ENCODE results near the gene TRERF1.
"Not testable (repeated sequence)": the region's sequence is repeated elsewhere in the genome, so short reads cannot be mapped to it uniquely, and the experiment has no call there.

Gene TRERF1

DNA sequence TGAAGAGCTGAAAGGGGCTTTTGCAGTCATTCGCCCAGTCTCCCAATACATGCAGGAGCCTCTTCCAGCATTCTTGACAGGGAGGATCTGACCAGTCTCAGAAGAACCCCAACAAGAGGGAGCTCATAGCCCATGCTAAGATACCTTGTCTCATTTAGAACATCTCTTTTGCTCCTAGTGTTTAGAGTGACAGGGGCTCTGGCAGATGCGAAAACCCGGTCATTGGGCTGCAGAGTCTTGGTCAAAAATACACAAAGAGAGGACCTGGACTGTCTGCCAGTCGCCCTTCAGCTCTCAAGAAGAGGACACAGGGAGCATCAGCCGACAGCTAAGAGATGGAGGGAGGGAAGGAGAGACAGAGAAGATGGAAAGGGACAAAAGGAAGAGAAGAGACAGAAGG, 257.7 kb downstream of the TRERF1 start:
- no peak for DNase-seq (ENCODE audit: low read depth in 2 of 2)

DNA sequence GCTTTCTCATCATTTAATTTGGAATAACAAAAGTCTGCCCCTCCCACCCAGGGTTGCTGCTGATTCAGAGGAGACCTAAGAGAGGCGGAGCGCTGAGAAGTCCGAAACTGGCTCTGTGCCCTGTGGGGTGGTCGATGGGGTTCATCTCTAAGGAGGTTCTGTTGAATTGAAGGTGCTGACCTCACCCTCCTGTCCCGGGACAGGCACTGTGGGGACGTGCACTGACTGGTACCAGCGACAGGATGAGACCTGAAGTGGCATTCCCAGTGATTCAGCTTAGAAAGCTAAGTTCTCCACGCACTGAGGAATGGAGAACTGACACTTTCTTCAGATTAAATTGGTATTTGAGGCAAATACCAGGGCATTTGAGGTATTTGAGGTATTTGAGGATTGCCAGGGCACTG, 258.2 kb downstream of the TRERF1 start:
- no peak for DNase-seq (ENCODE audit: low read depth in 2 of 2)

DNA sequence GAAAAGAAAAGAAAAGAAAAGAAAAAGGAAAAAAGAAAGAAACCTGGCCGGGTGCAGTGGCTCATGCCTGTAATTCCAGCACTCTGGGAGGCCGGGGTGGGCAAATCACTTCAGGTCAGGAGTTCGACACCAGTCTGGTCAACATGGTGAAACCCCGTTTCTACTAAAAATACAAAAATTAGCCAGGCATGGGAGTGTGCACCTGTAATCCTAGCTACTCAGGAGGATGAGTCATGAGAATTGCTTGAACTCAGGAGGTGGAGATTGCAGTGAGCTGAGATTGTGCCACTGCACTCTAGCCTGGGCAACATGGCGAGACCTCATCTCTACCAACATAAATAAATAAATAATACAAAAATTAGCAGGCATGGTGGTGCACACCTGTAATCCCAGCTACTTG, 259.3 kb downstream of the TRERF1 start:
- not testable (repeated sequence) for DNase-seq (ENCODE audit: low read depth in 2 of 2)

DNA sequence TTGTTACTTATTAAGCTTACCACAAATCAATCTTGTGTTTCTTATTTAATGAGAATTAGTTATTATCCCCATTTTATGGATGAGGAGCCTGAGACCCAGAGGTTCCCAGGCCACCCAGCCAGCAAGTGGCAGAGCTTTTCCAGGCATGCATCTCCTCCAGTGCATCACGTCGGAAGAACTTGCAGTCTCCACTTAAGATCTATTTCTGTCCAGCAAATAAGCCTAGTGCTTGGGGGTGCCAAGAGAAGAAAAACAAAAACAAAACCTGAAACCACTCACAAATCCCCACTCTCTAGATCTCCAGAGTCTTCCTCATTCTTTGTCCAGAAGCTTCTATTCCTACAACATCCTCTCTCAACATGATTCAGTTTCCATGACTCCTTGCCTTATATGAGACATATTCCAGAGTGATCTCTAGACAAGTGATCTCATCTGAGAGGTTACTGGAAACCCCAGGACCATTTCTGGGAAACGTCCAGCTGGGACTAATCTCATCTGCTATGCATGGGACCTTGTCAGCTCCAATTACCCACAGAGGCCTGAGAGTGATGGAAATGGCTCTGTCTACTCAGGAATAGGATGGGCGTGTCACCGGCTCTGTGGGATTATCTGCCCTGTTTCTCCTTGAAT, 261.1 kb downstream of the TRERF1 start:
- DNase-seq (ENCODE audit: low read depth in 2 of 2), result no peak

DNA sequence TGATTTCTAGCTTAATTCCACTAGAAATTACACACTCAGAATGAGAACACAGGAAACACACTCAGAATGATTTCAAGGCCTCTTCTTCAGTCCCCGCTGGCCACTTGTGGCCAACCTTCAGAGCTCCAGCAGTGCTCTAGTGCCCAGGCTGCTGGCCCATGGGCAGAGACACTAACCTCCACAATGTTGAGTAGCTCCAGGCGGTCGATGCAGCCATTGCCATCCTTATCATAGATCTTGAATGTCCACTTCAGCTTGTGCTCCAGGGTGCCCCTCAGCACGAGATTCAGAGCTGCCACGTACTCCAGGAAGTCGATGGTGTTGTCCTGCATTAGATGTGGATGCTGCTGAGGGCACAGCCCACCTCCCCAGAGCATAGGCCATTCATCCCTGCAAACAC, 263.3 kb downstream of the TRERF1 start:
- no peak for DNase-seq (ENCODE audit: low read depth in 2 of 2)

DNA sequence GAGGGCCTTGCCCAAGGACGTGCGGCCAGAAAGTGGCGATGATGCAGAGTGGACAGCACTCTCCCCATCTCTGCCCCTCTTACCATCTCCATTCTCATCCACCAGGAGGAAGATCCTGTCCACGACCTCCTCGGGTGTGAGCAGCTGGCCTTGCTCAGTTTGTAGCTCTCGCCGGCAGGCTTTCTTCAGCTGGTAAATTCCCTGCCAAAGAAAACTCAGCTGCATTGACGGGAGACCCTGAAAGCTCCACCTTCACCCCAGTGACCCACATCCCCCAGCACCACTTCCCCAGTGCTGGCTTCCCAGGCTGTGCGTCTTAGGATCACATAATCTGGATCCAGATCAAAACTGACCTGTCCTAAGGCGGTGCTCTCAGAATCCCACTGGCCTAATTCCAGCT, 266.1 kb downstream of the TRERF1 start:
- DNase-seq (ENCODE audit: low read depth in 2 of 2), result no peak

DNA sequence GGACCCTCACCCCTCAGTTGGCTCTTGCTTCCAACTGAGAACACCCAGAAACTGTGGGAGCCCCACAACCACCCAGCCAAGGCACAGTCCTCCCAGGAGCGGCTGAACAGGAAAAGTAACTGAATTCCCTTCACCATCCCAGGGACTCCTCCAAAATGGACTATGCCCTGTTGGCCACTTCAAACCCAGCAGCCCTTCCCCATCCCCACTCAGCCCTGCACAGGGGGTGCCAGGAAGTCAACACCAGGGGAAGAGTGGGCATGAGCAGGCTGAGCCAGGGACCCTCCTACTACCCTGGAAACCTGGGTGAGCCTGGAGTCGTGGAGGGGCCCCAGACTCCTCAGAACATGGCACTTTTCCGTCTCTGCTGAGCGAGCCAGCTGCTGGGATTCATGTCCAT, 267.3 kb downstream of the TRERF1 start:
- no peak for DNase-seq (ENCODE audit: low read depth in 2 of 2)

DNA sequence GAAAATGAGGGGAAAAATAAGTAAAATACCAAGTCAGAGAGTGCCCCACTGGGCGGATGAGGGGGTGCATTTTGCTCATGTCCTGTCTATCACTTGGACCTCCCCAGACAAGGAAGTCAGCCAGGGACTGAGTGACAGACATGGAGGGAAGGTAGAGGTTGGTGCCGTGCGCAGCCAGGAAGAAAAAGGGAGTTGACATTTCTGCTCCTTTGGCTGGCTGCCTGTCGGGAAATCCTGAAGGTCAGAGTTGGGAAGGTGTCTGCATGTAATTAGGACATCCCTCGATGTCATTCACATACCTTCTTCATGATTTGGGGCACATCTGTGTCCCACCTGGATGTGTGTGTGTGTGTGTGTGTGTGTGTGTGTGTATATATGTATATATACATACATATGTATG, 269.6 kb downstream of the TRERF1 start:
- DNase-seq (ENCODE audit: low read depth in 2 of 2), result no peak

DNA sequence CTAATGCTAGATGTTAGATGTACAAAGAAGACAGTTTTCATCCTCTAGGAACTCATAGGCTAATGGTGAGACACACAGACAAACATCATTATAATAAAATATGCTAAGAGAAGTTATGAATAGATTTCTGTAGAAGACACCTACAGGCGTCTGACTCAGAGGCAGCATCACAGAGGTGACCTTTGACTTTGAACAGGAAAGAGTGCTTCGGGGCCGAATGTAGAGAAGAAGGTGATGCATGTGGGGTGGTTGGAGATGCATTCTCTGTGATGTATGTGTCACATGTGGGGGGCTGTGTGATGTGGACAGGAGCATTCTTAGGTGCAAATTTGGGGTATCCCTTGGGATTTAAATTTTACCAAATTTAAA, 271.8 kb downstream of the TRERF1 start:
- DNase-seq (ENCODE audit: low read depth in 2 of 2), result peak in 1 of 2 donors; percentile 20

DNA sequence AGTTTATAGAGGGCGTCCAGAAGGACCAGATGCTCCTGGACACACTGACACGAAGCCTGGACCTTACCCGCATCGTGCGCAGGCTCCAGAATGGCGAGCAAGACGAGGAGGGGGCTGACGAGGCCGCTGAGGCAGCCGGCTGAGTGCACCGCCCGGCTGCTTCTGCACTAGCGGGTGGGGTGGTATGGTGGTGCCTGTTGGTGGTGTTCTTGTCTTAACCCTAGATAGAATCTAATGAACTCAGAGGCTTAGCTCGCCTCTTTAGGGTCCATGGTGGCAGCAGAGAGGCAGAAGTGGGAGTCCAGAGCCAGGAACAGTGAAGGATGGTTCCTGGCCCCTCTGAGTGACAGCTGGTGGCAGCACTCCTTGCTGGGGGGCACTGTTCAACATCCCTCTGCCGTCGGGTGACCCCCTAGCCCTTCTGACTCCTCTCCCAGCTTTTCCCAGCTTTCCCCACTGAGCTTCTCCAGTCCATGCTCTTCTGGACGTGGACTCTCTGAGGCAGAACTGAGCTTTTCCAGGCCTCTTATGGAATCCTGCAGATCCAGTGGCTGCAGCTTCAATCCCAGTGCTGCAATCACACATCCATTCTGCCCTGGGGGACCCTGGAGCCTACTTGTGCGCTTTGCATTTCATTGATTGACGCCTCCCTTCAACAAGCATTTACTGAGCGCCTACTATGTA, 272.3 kb downstream of the TRERF1 start:
- no peak for DNase-seq (ENCODE audit: low read depth in 2 of 2)

DNA sequence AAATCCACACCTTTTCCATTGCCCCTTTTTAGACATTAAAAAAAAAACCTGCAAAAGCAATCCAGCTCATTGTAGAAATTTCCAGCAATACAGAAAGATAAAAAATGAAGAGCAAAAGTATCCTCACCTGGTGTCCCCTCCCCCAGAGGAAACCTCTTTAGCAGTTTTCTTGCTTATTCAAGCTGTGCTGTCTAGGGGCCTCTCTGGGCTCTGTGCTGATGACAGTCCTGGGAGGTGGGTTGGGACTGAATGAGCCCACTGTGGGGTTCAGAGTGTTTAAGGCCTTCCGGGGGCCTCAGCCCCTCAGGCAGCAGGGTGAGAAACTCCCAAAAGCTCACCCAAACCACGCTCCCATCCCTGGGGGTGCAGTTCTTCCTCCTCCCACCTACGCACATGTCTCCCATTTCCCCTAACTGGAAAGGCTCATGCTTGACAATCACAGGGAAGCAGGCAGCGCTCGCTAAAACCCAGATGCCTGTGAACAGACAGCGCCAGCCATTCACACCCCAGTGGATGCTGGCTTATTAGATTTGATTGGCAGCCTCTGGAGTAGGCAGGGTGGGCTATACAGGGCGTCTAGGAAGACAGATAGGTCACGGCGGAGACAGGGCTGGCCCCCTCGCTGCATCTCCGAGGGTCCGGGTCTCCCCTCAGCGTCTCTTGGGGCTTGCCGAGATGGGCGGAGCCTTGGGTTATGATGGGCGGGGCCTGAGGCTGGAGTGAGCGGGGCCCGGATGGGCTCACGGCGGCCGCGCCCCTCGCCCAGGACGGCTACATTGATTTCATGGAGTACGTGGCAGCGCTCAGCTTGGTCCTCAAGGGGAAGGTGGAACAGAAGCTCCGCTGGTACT, 274.0 kb downstream of the TRERF1 start:
- no peak for DNase-seq (ENCODE audit: low read depth in 2 of 2)

DNA sequence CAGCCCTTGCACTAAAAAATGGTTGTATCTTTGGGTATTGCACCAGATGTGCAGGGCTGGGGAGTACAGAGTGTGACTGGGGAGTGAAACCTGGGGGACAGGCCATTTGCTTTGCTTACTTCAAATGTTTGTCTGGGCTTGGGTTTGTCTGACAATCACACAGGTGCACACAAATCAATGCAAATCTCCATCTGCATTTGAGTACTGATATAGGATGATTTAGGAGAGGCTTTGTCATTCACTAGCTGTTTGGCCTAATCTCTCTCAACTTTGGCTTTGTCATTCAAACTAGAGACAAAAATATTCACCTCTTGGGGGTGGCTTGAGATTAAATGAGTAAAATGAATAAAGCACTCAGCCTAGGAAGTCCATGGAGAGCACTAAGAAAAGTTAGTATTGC, 274.7 kb downstream of the TRERF1 start:
- DNase-seq (ENCODE audit: low read depth in 2 of 2), result no peak

DNA sequence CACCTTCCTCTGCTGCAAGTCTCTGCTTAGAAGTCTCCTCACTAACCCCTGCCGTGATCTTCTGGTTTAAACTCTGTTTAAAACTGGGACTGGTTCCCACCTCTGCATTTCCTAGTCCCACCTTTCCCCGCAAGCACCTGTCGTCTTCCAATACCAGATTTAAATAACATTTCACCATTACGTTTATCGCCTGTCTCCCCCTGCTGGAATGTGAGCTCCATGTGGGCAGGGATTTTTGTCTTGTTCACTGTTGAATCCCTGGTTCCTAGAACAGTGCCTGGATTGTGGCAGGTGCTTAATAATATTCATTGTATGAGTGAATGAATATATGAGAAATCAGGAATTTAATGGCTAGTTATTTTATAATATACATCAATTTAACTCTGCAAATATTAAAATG, 275.9 kb downstream of the TRERF1 start:
- no peak for DNase-seq (ENCODE audit: low read depth in 2 of 2)
